ENCODE results near the gene GBP3.
"Not testable (repeated sequence)": the region's sequence is repeated elsewhere in the genome, so short reads cannot be mapped to it uniquely, and the experiment has no call there.

The GBP3 gene, protein sequence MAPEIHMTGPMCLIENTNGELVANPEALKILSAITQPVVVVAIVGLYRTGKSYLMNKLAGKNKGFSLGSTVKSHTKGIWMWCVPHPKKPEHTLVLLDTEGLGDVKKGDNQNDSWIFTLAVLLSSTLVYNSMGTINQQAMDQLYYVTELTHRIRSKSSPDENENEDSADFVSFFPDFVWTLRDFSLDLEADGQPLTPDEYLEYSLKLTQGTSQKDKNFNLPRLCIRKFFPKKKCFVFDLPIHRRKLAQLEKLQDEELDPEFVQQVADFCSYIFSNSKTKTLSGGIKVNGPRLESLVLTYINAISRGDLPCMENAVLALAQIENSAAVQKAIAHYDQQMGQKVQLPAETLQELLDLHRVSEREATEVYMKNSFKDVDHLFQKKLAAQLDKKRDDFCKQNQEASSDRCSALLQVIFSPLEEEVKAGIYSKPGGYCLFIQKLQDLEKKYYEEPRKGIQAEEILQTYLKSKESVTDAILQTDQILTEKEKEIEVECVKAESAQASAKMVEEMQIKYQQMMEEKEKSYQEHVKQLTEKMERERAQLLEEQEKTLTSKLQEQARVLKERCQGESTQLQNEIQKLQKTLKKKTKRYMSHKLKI

DNA sequence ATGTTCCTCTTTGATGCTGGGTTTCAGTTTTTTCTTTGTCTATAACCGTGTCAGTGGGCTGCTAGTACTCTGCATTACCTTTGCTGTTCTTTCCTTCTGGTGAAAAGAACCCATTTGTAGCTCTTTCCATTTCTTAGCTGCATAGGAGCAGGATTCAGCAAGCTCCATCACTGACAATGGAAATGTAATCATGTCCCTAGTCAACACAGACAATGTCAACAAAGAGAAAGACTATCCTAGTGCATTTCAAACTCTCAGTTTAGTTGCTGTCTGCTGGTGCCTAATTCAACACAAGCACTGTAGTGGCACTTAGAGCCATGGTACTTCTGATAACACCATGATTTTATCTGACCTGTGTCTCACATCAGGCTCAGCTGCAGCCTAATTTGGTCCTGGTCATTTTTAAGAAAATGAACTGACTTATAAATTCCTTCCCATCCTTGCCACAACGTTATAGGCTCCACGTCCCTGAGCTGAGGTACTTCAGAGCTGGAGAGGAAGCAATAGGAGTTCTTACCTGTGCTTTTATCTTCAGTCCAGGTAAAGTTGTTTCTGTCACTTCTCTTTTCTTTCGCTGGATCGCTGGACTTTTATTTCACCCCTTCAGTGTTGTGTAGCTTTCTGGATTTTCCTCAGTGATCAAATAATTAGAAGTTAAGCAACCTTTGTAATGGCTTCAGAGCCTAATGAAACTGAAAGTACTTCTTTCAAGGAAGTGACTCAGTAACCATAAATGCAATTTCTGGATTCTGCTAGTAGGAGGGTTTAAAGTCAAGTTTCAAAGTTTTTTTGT, at the start of gene GBP3:
TSS of gene GBP3 (minus strand) at position 700 of the 793 bp plus-strand sequence. CDS start 2,145 bp downstream, outside the sequence.
- peak in 1 of 2 experiments; percentile 29 for DNase-seq (ENCODE audit: low read depth in 1 of 2, low spot score in 1 of 2)
- TF ChIP-seq JUND (IDR thresholded peaks at IDR 0.05; ENCODE audit: low read depth) = no peak
- in situ Hi-C loops (cut with HindIII; ENCODE audit: low pct_unique_long_range_greater_than_20kb, low sequenced_read_pairs) = no loop called here

GRCh38 chr1:89070509-89070908, 47.8 kb upstream of the GBP3 start:
- TF ChIP-seq JUND (IDR thresholded peaks at IDR 0.05; ENCODE audit: low read depth) = no peak
- in situ Hi-C loops (cut with HindIII; ENCODE audit: low pct_unique_long_range_greater_than_20kb, low sequenced_read_pairs) = no loop called here

GRCh38 chr1:89069951-89070350, 47.3 kb upstream of the GBP3 start:
- TF ChIP-seq JUND (IDR thresholded peaks at IDR 0.05; ENCODE audit: low read depth) = no peak
- in situ Hi-C loops (cut with HindIII; ENCODE audit: low pct_unique_long_range_greater_than_20kb, low sequenced_read_pairs) = no loop called here
- DNase-seq (ENCODE audit: low read depth in 1 of 2, low spot score in 1 of 2) = no peak

More at GRCh38 chr1:89070509-89070908, 47.8 kb upstream of the GBP3 start:
- no peak for DNase-seq (ENCODE audit: low read depth in 1 of 2, low spot score in 1 of 2)

DNA sequence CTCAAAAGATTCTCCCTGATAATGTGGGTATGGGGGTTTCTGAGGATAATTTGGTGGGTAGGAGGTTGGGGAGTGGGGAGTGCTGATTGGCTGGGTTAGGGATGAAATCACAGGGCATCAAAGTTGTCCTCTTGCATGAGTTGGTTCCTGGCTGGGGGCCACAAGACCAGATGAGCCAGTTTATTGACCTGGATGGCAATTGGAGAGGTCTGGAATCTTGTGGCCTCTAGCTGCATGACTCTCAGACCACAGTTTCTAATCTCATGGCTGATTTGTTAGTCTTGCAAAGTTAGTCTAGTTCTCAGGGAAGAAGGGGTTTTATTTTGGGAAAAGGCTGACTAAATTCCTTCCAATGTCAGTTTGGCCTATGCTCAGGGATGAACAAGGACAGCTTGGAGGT, 45.6 kb upstream of the GBP3 start:
- DNase-seq (ENCODE audit: low read depth in 1 of 2, low spot score in 1 of 2) = peak in 1 of 2 experiments; percentile 38
- TF ChIP-seq JUND (IDR thresholded peaks at IDR 0.05; ENCODE audit: low read depth) = no peak
- in situ Hi-C loops (cut with HindIII; ENCODE audit: low pct_unique_long_range_greater_than_20kb, low sequenced_read_pairs) = no loop called here

GRCh38 chr1:89065079-89065868, 42.6 kb upstream of the GBP3 start, which contains the start of gene GBP1:
TSS of gene GBP1 (minus strand) at chr1:89065208. CDS start at chr1:89063234, 1,974 bp downstream.
- DNase-seq (ENCODE audit: low read depth in 1 of 2, low spot score in 1 of 2) = peak in 1 of 2 experiments; percentile 15
- in situ Hi-C loops (cut with HindIII; ENCODE audit: low pct_unique_long_range_greater_than_20kb, low sequenced_read_pairs) = no loop called here
- TF ChIP-seq JUND (IDR thresholded peaks at IDR 0.05; ENCODE audit: low read depth) = no peak

GRCh38 chr1:89064632-89065031, 42.0 kb upstream of the GBP3 start:
- no peak for TF ChIP-seq JUND (IDR thresholded peaks at IDR 0.05; ENCODE audit: low read depth)
- in situ Hi-C loops (cut with HindIII; ENCODE audit: low pct_unique_long_range_greater_than_20kb, low sequenced_read_pairs) = no loop called here
- no peak for DNase-seq (ENCODE audit: low read depth in 1 of 2, low spot score in 1 of 2)

DNA sequence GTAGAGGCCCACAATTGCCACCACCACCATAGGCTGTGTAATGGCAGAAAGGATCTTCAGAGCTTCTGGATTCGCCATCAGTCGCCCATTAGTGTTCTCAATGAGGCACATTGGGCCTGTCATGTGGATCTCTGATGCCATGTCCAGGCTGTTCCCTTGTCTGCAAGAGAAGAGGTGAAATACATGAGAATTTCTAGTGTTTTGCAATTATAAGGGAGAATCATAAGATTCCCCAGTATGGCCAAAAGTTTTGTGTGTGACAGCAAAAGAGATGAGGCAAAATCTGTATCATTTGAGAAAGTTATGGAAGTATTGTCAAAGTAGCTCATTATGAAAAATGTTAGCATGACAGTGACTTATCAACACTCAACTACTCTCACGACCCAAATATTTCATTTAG, 40.4 kb upstream of the GBP3 start:
- no peak for TF ChIP-seq JUND (IDR thresholded peaks at IDR 0.05; ENCODE audit: low read depth)
- DNase-seq (ENCODE audit: low read depth in 1 of 2, low spot score in 1 of 2) = no peak
- in situ Hi-C loops (cut with HindIII; ENCODE audit: low pct_unique_long_range_greater_than_20kb, low sequenced_read_pairs) = no loop called here

- DNase-seq (ENCODE audit: low read depth in 1 of 2, low spot score in 1 of 2) = no peak
- in situ Hi-C loops (cut with HindIII; ENCODE audit: low pct_unique_long_range_greater_than_20kb, low sequenced_read_pairs) = no loop called here
These were observed 37.4 kb upstream of the GBP3 start for GRCh38 chr1:89060091-89060490.

DNA sequence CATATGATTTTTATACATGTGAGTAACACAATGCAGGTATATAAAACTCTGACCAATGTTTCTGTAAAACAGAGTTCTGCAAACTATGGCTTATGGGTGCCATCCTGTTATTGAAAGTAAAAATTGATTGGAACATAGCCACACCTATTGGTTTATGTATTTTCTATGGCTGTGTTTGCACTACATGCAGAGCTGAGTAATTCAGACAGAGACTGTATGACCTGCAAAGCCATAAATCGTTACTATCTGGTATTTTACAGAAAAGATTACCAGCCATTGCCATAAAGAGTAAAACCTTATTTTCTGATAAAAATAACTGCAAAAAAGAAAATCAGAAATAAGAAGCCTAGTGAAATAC, 29.3 kb upstream of the GBP3 start:
- in situ Hi-C loops (cut with HindIII; ENCODE audit: low pct_unique_long_range_greater_than_20kb, low sequenced_read_pairs) = no loop called here
- DNase-seq (ENCODE audit: low read depth in 1 of 2, low spot score in 1 of 2) = no peak
- no peak for TF ChIP-seq JUND (IDR thresholded peaks at IDR 0.05; ENCODE audit: low read depth)

More at GRCh38 chr1:89060091-89060490, 37.4 kb upstream of the GBP3 start:
- TF ChIP-seq JUND (IDR thresholded peaks at IDR 0.05; ENCODE audit: low read depth) = no peak

DNA sequence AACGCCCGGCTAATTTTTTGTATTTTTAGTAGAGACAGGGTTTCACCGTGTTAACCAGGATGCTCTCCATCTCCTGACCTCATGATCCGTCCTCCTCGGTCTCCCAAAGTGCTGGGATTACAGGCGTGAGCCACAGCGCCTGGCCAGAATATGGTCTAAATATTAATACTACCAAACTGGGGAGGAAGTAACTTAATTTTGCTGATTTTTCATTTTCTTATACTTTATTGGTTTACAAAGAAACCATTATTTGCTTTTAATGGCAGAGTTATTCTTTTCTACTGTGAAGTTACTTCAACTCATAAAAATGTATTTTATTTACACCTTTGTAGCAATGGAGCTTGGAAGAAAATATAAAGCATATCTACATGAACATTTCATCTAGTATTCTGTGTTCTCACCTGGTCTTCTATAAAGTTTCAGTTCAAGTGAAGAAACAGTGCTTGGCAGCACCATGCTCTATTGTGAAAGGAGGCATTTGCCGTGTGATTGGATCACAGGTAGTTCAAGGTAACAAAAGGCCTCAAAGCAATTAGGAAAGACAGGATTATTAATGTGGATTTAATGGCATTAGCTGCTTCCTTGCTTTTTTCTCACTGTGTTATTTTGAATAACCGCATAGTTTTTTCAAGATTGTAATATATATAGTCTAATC, 28.8 kb upstream of the GBP3 start:
- TF ChIP-seq JUND (IDR thresholded peaks at IDR 0.05; ENCODE audit: low read depth) = no peak
- in situ Hi-C loops (cut with HindIII; ENCODE audit: low pct_unique_long_range_greater_than_20kb, low sequenced_read_pairs) = no loop called here
- no peak for DNase-seq (ENCODE audit: low read depth in 1 of 2, low spot score in 1 of 2)

DNA sequence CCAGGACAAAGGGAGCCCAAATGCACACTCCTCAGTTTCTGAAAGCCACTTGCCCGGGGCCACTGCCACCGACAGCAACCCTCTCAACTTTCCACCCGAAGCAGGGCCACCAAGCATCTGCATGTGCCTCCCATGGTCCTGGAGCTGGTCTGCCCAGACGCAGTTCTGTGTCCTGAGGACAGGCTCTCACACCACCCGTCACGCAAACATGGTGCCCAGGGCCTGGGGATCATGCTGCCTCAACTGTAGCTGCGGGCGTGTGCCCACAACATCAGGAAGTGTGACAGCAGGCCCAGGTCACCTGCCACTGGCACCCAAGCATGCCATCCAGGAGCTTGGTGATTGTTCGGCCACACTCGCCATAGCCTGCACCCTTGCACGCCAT, 28.0 kb upstream of the GBP3 start:
- TF ChIP-seq JUND (IDR thresholded peaks at IDR 0.05; ENCODE audit: low read depth) = no peak
- no peak for DNase-seq (ENCODE audit: low read depth in 1 of 2, low spot score in 1 of 2)
- in situ Hi-C loops (cut with HindIII; ENCODE audit: low pct_unique_long_range_greater_than_20kb, low sequenced_read_pairs) = no loop called here

DNA sequence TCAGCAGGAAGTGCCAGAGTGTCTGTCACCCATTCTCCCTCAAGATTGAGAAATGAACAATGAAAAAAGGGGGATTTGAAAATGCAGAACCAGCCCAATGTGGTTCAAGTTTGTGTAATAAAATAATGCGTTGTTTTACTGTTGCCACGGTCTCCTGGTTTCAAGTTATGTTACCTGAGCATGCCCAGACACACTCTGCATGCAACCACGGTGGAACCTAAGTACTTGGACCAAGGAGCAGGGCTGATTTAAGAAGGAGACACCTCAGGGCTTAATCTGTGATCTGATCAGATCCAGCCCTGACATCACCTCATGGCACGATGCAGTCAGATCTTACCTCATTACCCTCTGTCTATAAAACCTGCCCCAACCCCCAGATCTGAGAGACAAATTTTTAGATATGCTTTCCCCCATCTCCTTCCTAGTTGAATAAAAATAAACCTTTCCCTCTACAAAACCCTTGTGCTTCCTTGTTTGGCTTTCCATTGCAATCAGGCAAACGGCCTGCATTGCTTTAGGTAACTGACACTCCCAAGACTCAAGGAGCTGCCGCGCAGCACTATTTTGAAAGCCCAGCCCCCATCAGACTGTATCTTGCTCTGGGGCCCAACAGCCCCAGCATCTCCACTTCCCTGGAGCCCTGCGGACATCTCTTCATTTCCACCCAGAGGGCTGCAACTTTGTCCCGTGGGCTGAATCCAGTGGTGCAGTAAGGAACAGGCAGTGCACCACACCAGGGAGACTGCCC, 27.4 kb upstream of the GBP3 start:
- DNase-seq (ENCODE audit: low read depth in 1 of 2, low spot score in 1 of 2); in situ Hi-C loops (cut with HindIII; ENCODE audit: low pct_unique_long_range_greater_than_20kb, low sequenced_read_pairs): not testable (repeated sequence)

- in situ Hi-C loops (cut with HindIII; ENCODE audit: low pct_unique_long_range_greater_than_20kb, low sequenced_read_pairs); DNase-seq (ENCODE audit: low read depth in 1 of 2, low spot score in 1 of 2): not testable (repeated sequence)
These were observed 26.5 kb upstream of the GBP3 start for GRCh38 chr1:89049187-89049586.
